Measurements from ENCODE around the gene DIPK1B.
"Not testable (repeated sequence)": the region's sequence is repeated elsewhere in the genome, so short reads cannot be mapped to it uniquely, and the experiment has no call there.

Gene DIPK1B

GRCh38 chr9:136750526-136750925, 38.2 kb downstream of the DIPK1B start:
- Histone ChIP-seq H3K27me3 (ENCODE audit: control insufficient read depth, insufficient read depth, low read length) (no peaks in the 10 kb centered on the region), H3K4me1 (ENCODE audit: control insufficient read depth, insufficient read depth, low read length) (no peaks in the 10 kb centered on the region), H3K9me3 (ENCODE audit: control insufficient read depth, low read length) (no peaks in the 10 kb centered on the region), H3K4me3 (ENCODE audit: low read length) (no peak overlapping the region), H3K36me3 (ENCODE audit: control insufficient read depth, insufficient read depth, low read length) (no peaks in the 10 kb centered on the region), H3K9ac (ENCODE audit: low read length) (no peak overlapping the region)

GRCh38 chr9:136751244-136751643, 38.9 kb downstream of the DIPK1B start:
- H3K36me3 ChIP-seq (ENCODE audit: control insufficient read depth, insufficient read depth, low read length): no peaks in the 10 kb centered on the region
- no peaks in the 10 kb centered on the region for H3K27me3 ChIP-seq (ENCODE audit: control insufficient read depth, insufficient read depth, low read length)
- H3K4me3 ChIP-seq (ENCODE audit: low read length): no peak overlapping the region
- no peak overlapping the region for H3K9ac ChIP-seq (ENCODE audit: low read length)
- H3K9me3 ChIP-seq (ENCODE audit: control insufficient read depth, low read length): no peaks in the 10 kb centered on the region
- no peaks in the 10 kb centered on the region for H3K4me1 ChIP-seq (ENCODE audit: control insufficient read depth, insufficient read depth, low read length)

DNA sequence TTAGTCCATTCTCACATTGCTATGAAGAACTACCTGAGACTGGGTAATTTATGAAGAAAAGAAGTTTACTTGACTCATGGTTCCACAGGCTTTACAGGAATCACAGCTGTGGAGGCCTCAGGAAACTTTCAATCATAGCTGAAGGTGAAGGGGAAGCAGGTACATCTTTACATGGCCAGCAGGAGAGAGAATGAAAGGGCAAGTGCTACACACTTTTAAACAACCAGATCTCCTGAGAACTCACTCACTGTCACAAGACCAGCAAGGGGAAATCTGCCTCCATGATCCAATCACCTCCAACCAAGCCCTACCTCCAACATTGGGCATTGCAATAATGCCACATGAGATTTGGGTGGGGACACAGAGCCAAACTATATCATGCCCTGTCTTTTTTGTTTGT, 39.4 kb downstream of the DIPK1B start:
- Histone ChIP-seq H3K27me3 (ENCODE audit: control insufficient read depth, insufficient read depth, low read length) (no peaks in the 10 kb centered on the region), H3K9ac (ENCODE audit: low read length) (no peak overlapping the region), H3K4me3 (ENCODE audit: low read length) (no peak overlapping the region), H3K4me1 (ENCODE audit: control insufficient read depth, insufficient read depth, low read length) (no peaks in the 10 kb centered on the region), H3K9me3 (ENCODE audit: control insufficient read depth, low read length) (no peaks in the 10 kb centered on the region), H3K36me3 (ENCODE audit: control insufficient read depth, insufficient read depth, low read length) (no peaks in the 10 kb centered on the region)

DNA sequence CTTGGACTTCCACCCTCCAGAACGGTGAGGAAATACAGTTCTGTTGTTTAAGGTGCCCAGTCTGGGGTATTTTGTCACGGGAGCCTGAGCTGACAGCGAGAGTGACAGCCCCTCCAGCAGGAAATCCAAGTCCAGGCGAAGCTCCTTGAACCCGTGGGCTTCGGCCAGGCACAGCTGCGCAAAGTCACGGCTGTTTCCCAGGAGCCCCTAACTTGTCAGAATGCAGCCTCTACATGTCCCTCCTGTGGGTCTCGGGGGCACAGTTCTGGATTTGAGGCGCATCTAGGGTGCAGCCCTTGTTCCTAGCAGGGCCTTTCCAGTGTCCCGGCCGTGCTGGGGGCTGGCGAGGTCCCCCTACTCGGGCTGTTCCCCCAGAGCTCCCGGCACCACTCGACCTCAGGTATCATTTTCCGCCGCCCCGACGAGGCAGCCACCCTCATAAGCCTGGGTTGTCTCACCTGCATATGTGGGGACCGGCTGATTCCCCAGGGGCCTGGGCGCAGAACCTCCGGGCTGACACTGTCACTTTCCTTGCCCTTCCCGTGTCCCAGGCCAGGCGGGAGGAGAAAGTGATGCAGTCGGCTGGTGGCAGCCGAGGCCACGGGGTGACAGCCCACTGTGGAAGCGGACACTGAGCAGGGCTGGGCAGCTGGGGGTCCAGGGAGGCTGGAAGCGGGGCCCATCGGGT, 41.1 kb downstream of the DIPK1B start:
- H3K4me3 ChIP-seq (ENCODE audit: low read length): no peak overlapping the region
- H3K36me3 ChIP-seq (ENCODE audit: control insufficient read depth, insufficient read depth, low read length): no peaks in the 10 kb centered on the region
- H3K4me1 ChIP-seq (ENCODE audit: control insufficient read depth, insufficient read depth, low read length): no peaks in the 10 kb centered on the region
- no peaks in the 10 kb centered on the region for H3K27me3 ChIP-seq (ENCODE audit: control insufficient read depth, insufficient read depth, low read length)
- H3K9me3 ChIP-seq (ENCODE audit: control insufficient read depth, low read length): no peaks in the 10 kb centered on the region
- no peak overlapping the region for H3K9ac ChIP-seq (ENCODE audit: low read length)

DNA sequence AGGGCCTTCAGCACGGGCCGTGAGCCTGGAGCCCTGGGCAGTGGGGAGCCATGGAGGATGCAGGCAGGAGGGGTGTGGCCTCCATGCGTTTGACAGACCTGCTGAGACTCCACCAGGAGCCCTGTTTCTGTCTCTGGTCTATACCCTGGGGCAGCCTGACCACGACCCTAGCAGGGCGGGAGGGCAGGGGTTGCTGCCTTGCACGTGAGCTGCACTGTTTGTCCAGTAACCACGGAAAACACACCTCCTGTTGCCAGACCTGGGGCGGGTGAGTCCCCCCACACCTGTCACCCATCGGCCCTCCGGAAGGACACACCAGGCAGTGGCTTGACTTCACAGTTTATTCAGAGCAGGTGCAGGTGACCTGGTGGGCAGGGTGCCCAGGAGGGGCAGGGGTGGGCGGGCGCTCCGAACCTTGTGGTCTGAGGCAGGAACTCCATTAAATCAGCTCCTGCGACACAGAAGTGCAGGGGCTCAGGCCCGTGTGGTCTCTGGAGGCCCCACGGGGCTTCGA, 41.7 kb downstream of the DIPK1B start:
- no peaks in the 10 kb centered on the region for H3K36me3 ChIP-seq (ENCODE audit: control insufficient read depth, insufficient read depth, low read length)
- no peak overlapping the region for H3K4me3 ChIP-seq (ENCODE audit: low read length)
- H3K27me3 ChIP-seq (ENCODE audit: control insufficient read depth, insufficient read depth, low read length): no peaks in the 10 kb centered on the region
- no peaks in the 10 kb centered on the region for H3K9me3 ChIP-seq (ENCODE audit: control insufficient read depth, low read length)
- H3K9ac ChIP-seq (ENCODE audit: low read length): no peak overlapping the region
- H3K4me1 ChIP-seq (ENCODE audit: control insufficient read depth, insufficient read depth, low read length): no peaks in the 10 kb centered on the region

DNA sequence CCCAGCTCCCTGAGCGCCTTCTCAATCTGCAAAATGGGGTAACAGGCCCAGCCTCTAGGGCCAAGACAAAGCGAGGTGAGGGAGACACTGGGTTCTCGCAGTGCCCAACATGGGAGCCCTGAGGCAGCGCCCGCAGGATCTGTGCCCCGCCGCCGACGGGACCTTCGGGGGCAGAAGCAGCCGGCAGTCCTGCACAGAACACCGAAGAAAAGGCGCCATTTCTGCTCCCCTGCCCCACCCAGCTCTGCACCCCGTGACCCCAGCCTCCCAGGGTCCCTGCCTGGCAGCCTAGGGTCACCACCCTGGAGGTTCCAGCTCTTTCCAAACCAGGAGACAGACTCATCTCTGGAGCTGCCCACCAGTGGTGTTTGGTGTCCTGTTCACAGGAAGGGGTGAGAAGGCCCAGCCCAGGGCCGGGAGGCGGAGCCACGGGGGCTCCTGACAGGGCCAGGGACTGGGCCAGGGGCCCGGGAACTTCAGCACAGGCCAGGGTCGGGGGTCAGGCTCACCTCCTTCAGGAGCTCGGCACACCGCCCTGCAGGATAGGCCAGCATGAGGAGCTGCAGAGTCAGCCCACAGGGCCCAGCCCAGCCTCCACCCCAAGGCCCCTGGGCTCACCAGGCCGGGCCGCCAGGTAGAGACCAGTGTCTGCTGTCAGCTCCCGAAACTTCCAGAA, 42.4 kb downstream of the DIPK1B start:
- Histone ChIP-seq H3K27me3 (ENCODE audit: control insufficient read depth, insufficient read depth, low read length) (no peaks in the 10 kb centered on the region), H3K4me1 (ENCODE audit: control insufficient read depth, insufficient read depth, low read length) (no peaks in the 10 kb centered on the region), H3K36me3 (ENCODE audit: control insufficient read depth, insufficient read depth, low read length) (no peaks in the 10 kb centered on the region), H3K9ac (ENCODE audit: low read length) (no peak overlapping the region), H3K4me3 (ENCODE audit: low read length) (no peak overlapping the region), H3K9me3 (ENCODE audit: control insufficient read depth, low read length) (no peaks in the 10 kb centered on the region)

DNA sequence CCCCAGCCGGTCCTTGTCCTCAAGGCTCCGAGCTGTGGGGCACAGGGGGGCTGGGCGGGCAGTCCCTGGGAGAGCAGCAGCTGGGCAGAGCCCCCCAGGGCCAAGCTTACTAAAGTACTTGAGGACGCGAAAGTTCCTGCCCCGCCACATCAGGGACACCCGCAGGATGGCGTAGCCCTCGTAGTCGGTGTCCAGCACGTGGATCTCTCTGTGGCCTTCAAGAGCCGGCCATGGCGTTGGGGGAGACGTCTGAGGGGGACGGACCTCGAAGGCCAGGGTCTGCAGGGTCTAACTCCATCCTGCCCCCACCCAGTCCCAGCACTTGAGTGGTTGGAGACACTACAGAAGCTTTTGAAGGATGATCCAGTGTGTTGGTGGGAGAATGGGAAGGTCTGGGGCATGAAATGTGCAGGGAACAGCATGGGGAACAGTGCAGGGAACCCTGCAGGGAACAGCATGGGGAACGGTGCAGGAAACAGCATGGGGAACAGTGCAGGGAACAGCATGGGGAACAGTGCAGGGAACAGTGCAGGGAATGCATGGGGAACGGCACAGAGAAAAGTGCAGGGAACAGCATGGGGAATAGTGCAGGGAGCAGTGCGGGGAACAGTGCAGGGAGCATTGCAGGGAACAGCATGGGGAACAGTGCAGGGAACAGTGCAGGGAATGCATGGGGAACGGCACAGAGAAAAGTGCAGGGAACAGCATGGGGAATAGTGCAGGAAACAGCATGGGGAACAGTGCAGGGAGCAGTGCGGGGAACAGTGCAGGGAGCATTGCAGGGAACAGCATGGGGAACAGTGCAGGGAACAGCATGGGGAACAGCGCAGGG, 43.1 kb downstream of the DIPK1B start:
- not testable (repeated sequence) for H3K4me1 ChIP-seq (ENCODE audit: control insufficient read depth, insufficient read depth, low read length); H3K36me3 ChIP-seq (ENCODE audit: control insufficient read depth, insufficient read depth, low read length); H3K4me3 ChIP-seq (ENCODE audit: low read length); H3K27me3 ChIP-seq (ENCODE audit: control insufficient read depth, insufficient read depth, low read length); H3K9ac ChIP-seq (ENCODE audit: low read length); H3K9me3 ChIP-seq (ENCODE audit: control insufficient read depth, low read length)

DNA sequence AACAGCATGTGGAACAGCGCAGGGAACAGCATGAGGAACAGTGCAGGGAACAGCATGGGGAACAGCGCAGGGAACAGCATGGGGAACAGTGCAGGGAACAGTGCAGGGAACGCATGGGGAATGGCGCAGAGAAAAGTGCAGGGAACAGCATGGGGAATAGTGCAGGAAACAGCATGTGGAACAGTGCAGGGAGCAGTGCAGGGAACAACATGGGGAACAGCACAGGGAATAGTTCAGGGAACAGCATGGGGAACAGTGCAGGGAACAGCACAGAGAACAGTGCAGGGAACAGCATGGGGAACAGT, 43.7 kb downstream of the DIPK1B start:
- H3K9ac ChIP-seq (ENCODE audit: low read length): no peak overlapping the region
- no peaks in the 10 kb centered on the region for H3K36me3 ChIP-seq (ENCODE audit: control insufficient read depth, insufficient read depth, low read length)

DNA sequence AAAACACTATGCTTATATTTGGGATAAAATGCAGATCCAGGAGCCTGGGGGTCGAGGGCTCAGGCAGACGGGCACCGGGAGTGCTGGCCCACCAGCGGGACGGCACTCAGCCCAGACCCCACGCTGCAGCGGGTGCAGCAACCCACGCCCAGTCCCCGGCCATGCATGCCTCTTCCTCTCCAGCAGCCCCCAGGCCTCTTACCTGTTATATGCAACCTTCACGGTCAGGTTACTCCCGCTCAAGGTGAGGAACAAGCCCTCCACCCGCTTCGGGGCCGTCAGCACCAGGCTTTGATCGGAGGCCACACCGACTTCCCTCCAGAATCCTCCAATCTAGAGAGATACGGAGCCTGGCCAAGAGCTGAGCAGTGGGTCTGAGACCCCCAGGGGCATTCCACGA, 44.5 kb downstream of the DIPK1B start:
- Histone ChIP-seq H3K36me3 (ENCODE audit: control insufficient read depth, insufficient read depth, low read length) (no peaks in the 10 kb centered on the region), H3K4me3 (ENCODE audit: low read length) (no peak overlapping the region), H3K4me1 (ENCODE audit: control insufficient read depth, insufficient read depth, low read length) (no peaks in the 10 kb centered on the region), H3K9me3 (ENCODE audit: control insufficient read depth, low read length) (no peaks in the 10 kb centered on the region), H3K27me3 (ENCODE audit: control insufficient read depth, insufficient read depth, low read length) (no peaks in the 10 kb centered on the region), H3K9ac (ENCODE audit: low read length) (no peak overlapping the region)

More for the DNA sequence above, 43.7 kb downstream of the DIPK1B start:
- H3K4me3 ChIP-seq (ENCODE audit: low read length): no peak overlapping the region
- H3K27me3 ChIP-seq (ENCODE audit: control insufficient read depth, insufficient read depth, low read length): no peaks in the 10 kb centered on the region
- H3K4me1 ChIP-seq (ENCODE audit: control insufficient read depth, insufficient read depth, low read length): no peaks in the 10 kb centered on the region
- no peaks in the 10 kb centered on the region for H3K9me3 ChIP-seq (ENCODE audit: control insufficient read depth, low read length)

DNA sequence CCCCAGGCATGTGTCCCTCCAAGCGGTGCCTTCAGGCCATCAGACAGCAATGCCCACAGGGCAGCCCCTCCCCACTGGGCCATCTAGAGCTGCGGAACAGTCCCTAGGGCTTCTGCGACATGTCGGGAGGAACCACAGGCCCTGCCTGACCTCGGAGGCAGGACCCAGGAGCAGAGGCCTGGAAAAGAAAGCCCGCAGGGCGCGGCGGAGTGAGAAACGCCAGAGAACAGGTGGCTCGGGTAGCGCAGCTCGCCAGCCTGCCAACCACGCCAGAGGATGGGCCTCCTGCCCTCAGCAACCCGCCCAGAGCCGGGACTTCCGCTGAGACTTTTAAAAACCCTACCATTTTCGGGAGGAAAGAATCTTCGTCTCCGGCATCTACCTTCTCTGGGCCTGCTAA, 45.0 kb downstream of the DIPK1B start:
- Histone ChIP-seq H3K9me3 (ENCODE audit: control insufficient read depth, low read length) (no peaks in the 10 kb centered on the region), H3K27me3 (ENCODE audit: control insufficient read depth, insufficient read depth, low read length) (no peaks in the 10 kb centered on the region), H3K9ac (ENCODE audit: low read length) (no peak overlapping the region), H3K4me3 (ENCODE audit: low read length) (no peak overlapping the region), H3K4me1 (ENCODE audit: control insufficient read depth, insufficient read depth, low read length) (no peaks in the 10 kb centered on the region), H3K36me3 (ENCODE audit: control insufficient read depth, insufficient read depth, low read length) (no peaks in the 10 kb centered on the region)

GRCh38 chr9:136757751-136758140, 45.4 kb downstream of the DIPK1B start:
- Histone ChIP-seq H3K9ac (ENCODE audit: low read length) (no peak overlapping the region), H3K36me3 (ENCODE audit: control insufficient read depth, insufficient read depth, low read length) (no peaks in the 10 kb centered on the region), H3K4me1 (ENCODE audit: control insufficient read depth, insufficient read depth, low read length) (no peaks in the 10 kb centered on the region), H3K4me3 (ENCODE audit: low read length) (no peak overlapping the region), H3K27me3 (ENCODE audit: control insufficient read depth, insufficient read depth, low read length) (no peaks in the 10 kb centered on the region), H3K9me3 (ENCODE audit: control insufficient read depth, low read length) (no peaks in the 10 kb centered on the region)

GRCh38 chr9:136759001-136759400, 46.6 kb downstream of the DIPK1B start:
- H3K27me3 ChIP-seq (ENCODE audit: control insufficient read depth, insufficient read depth, low read length): peaks cover 8% of the 10 kb centered on the region
- H3K4me1 ChIP-seq (ENCODE audit: control insufficient read depth, insufficient read depth, low read length): no peaks in the 10 kb centered on the region
- H3K36me3 ChIP-seq (ENCODE audit: control insufficient read depth, insufficient read depth, low read length): no peaks in the 10 kb centered on the region
- H3K9me3 ChIP-seq (ENCODE audit: control insufficient read depth, low read length): no peaks in the 10 kb centered on the region
- H3K9ac ChIP-seq (ENCODE audit: low read length): no peak overlapping the region
- no peak overlapping the region for H3K4me3 ChIP-seq (ENCODE audit: low read length)

Data from mucosa of stomach (tissue), 1 donor.